Measurements from ENCODE around the gene OR2T10. TPM values are rescaled to one million over a fixed set of nuclear protein-coding genes. Genes with fewer than 3 reads are reported as not detected.

The OR2T10 gene
- total and polyA plus RNA-seq, 2 of the 4 experiments (the other 2 are of a cell fraction), result not detected

GRCh38 chr1:248625166-248625565 lies 27.7 kb upstream of the OR2T10 start:
- Histone ChIP-seq H2AK9ac (replicated peaks; ENCODE audit: low read depth, low read length, poor library complexity) (no peak overlapping the region), H3K79me1 (ENCODE audit: low read depth in 1 of 2, low read length in 2 of 2) (no peaks in the 10 kb centered on the region), H3K36me3 (ENCODE audit: control insufficient read depth, insufficient read depth, low read length) (no peaks in the 10 kb centered on the region), H3K4me2 (ENCODE audit: low read depth, low read length) (no peak overlapping the region), H3K27me3 (ENCODE audit: control insufficient read depth, insufficient read depth, low read length) (no peaks in the 10 kb centered on the region), H3K4me3 (ENCODE audit: insufficient read depth, low read depth, low read length) (no peak overlapping the region), H3K4ac (ENCODE audit: low read depth, low read length) (no peak overlapping the region), H2AFZ (replicated peaks; ENCODE audit: low read length, poor library complexity) (no peak overlapping the region), H2BK20ac (ENCODE audit: low read depth, low read length) (no peak overlapping the region), H2BK120ac (ENCODE audit: low read depth, low read length) (no peak overlapping the region), H3K9me3 (ENCODE audit: control insufficient read depth, insufficient read depth, low read length) (no peaks in the 10 kb centered on the region), H3K18ac (ENCODE audit: low read depth, low read length) (no peak overlapping the region), H4K20me1 (ENCODE audit: insufficient read depth, low read length) (no peaks in the 10 kb centered on the region), H4K91ac (ENCODE audit: insufficient read depth, low read depth, low read length) (no peak overlapping the region), H3K9me1 (ENCODE audit: insufficient read depth, low read length) (no peaks in the 10 kb centered on the region), H3K4me1 (ENCODE audit: control insufficient read depth, insufficient read depth, low read length) (no peaks in the 10 kb centered on the region), H3K23ac (ENCODE audit: low read depth, low read length) (no peak overlapping the region), H3K14ac (replicated peaks; ENCODE audit: low read depth, low read length) (no peak overlapping the region), H4K8ac (ENCODE audit: low read depth in 2 of 2, low read length in 2 of 2) (no peak overlapping the region), H2BK15ac (ENCODE audit: low read depth, low read length) (no peak overlapping the region), H4K5ac (ENCODE audit: low read depth, low read length) (no peak overlapping the region), H3K9ac (ENCODE audit: low read depth, low read length) (no peak overlapping the region), H2BK5ac (ENCODE audit: low read depth, low read length, poor library complexity, severe bottlenecking) (no peak overlapping the region), H2AK5ac (ENCODE audit: low read depth, low read length) (no peak overlapping the region), H3K56ac (ENCODE audit: extremely low read depth, insufficient read depth, low read length) (no peak overlapping the region), H3K27ac (ENCODE audit: insufficient read depth, low read length) (no peak overlapping the region)
- no peak for DNase-seq
- TF ChIP-seq MXI1 (IDR thresholded peaks at IDR 0.05; ENCODE audit: borderline replicate concordance, low read depth, low read length) (no peak), MAZ (IDR thresholded peaks at IDR 0.05; ENCODE audit: borderline replicate concordance, low read depth, low read length) (no peak), RAD21 (IDR thresholded peaks at IDR 0.05; ENCODE audit: low read length) (no peak), BHLHE40 (IDR thresholded peaks at IDR 0.05; ENCODE audit: low read depth, low read length) (no peak), POLR2A (IDR thresholded peaks at IDR 0.05; ENCODE audit: low read depth, low read length) (no peak), SMC3 (IDR thresholded peaks at IDR 0.05; ENCODE audit: low read depth, low read length) (no peak), FOS (IDR thresholded peaks at IDR 0.05; ENCODE audit: low read depth, low read length) (no peak), RFX5 (IDR thresholded peaks at IDR 0.05; ENCODE audit: low read depth, low read length) (no peak), CEBPB (IDR thresholded peaks at IDR 0.05; ENCODE audit: low read depth, low read length) (no peak), MAFK (IDR thresholded peaks at IDR 0.05; ENCODE audit: low read depth, low read length) (no peak), NFE2L2 (IDR thresholded peaks at IDR 0.05; ENCODE audit: low read depth, low read length) (no peak), RCOR1 (IDR thresholded peaks at IDR 0.05; ENCODE audit: insufficient replicate concordance, low read length) (no peak), CHD1 (IDR thresholded peaks at IDR 0.05; ENCODE audit: low read depth, low read length) (no peak)
- TF ChIP-seq, protein P1, sequence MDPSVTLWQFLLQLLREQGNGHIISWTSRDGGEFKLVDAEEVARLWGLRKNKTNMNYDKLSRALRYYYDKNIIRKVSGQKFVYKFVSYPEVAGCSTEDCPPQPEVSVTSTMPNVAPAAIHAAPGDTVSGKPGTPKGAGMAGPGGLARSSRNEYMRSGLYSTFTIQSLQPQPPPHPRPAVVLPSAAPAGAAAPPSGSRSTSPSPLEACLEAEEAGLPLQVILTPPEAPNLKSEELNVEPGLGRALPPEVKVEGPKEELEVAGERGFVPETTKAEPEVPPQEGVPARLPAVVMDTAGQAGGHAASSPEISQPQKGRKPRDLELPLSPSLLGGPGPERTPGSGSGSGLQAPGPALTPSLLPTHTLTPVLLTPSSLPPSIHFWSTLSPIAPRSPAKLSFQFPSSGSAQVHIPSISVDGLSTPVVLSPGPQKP (IDR thresholded peaks at IDR 0.05; ENCODE audit: borderline replicate concordance, low read depth, low read length), result no peak
- TF ChIP-seq, protein P2, sequence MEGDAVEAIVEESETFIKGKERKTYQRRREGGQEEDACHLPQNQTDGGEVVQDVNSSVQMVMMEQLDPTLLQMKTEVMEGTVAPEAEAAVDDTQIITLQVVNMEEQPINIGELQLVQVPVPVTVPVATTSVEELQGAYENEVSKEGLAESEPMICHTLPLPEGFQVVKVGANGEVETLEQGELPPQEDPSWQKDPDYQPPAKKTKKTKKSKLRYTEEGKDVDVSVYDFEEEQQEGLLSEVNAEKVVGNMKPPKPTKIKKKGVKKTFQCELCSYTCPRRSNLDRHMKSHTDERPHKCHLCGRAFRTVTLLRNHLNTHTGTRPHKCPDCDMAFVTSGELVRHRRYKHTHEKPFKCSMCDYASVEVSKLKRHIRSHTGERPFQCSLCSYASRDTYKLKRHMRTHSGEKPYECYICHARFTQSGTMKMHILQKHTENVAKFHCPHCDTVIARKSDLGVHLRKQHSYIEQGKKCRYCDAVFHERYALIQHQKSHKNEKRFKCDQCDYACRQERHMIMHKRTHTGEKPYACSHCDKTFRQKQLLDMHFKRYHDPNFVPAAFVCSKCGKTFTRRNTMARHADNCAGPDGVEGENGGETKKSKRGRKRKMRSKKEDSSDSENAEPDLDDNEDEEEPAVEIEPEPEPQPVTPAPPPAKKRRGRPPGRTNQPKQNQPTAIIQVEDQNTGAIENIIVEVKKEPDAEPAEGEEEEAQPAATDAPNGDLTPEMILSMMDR (conservative IDR thresholded peaks at IDR 0.05; ENCODE audit: low read depth, low read length), result no peak
- TF ChIP-seq, protein P3, sequence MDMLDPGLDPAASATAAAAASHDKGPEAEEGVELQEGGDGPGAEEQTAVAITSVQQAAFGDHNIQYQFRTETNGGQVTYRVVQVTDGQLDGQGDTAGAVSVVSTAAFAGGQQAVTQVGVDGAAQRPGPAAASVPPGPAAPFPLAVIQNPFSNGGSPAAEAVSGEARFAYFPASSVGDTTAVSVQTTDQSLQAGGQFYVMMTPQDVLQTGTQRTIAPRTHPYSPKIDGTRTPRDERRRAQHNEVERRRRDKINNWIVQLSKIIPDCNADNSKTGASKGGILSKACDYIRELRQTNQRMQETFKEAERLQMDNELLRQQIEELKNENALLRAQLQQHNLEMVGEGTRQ (IDR thresholded peaks at IDR 0.05; ENCODE audit: low read depth, low read length), result no peak
- in situ Hi-C loops (cut with MboI; ENCODE audit: low sequenced_read_pairs), result no loop called here
- CTCF ChIA-PET, result no interaction called here
- BruUV-seq (replicated peaks), result no TSS peak
- POLR2A ChIA-PET (ENCODE audit: unreplicated experiment), result no interaction called here
- no CpG with 5 or more reads among the region's 4 CpGs for WGBS, 2 experiments (ENCODE audit: extremely low coverage in 2 of 2, insufficient read length in 1 of 2)
- no peak for ATAC-seq (ENCODE audit: low read depth)
- dilution Hi-C loops (cut with HindIII; ENCODE audit: low sequenced_read_pairs, unreplicated experiment), result no loop called here
- intact Hi-C loops (cut with micrococcal nuclease), result no loop called here

Measured in IMR-90 (cell line).